Measurements from ENCODE around the gene PODXL2.

DNA sequence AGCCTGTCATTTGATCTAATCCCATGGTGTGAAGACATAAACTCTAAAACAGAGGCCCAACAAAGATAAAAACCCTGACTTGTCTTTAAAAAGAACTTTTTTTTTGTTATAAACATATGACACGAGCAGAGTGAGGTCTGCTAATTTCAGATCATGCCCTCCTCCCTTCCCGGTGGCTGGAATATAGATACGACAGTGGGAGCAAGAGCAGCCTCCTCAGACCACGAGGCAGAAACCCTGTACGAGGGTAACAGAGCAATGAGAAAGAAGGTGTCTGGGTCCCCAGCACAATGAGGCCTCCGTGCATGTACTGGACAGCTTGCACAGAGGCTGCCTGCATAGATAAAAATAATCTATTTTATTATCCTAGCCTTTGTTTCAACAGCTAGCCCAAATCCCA lies 44.3 kb upstream of the PODXL2 start:
- TF ChIP-seq GATA2 (IDR thresholded peaks at IDR 0.05; ENCODE audit: low read depth, low read length) (no peak), GATA3 (IDR thresholded peaks at IDR 0.05; ENCODE audit: low read depth, low read length) (no peak)

Measured in SH-SY5Y (cell line).